EL (cell line): Measurements from ENCODE around the gene GLT8D2.
A peak's percentile ranks its signal among the peaks of the same experiment; 100 is the strongest.

Experiments used
- DNase-seq: peaks from one replicate; pipeline ENCODE4 v3.0.0-alpha.2; 2016

The GLT8D2 gene, protein sequence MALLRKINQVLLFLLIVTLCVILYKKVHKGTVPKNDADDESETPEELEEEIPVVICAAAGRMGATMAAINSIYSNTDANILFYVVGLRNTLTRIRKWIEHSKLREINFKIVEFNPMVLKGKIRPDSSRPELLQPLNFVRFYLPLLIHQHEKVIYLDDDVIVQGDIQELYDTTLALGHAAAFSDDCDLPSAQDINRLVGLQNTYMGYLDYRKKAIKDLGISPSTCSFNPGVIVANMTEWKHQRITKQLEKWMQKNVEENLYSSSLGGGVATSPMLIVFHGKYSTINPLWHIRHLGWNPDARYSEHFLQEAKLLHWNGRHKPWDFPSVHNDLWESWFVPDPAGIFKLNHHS

DNA sequence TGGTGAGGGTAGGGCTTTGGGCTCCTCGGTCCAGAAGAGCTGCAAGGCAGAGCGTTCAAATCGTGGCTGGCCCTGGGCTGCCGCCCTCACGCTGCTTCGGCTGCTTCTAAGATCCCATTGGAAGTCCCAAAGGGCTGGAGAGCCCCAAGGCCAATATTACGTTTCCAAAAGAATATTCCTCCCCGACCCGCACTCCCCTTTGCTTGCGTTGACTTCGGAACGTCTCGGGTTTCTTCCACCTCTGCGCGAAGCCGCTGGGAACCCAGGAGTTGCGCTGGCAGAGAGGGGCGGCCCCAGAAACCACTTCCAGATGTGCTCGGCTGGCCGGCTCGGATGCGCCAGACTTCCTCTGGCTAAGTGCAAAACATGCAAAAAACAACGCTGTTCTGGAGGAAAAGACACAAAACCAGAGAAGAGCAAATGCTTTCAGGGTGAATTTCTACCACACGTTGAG, at the start of gene GLT8D2:
GLT8D2 (minus strand) TSS at position 285 of the 454 bp plus-strand sequence. CDS start 30,539 bp downstream, outside the sequence.
- peak; percentile 78 for DNase-seq

DNA sequence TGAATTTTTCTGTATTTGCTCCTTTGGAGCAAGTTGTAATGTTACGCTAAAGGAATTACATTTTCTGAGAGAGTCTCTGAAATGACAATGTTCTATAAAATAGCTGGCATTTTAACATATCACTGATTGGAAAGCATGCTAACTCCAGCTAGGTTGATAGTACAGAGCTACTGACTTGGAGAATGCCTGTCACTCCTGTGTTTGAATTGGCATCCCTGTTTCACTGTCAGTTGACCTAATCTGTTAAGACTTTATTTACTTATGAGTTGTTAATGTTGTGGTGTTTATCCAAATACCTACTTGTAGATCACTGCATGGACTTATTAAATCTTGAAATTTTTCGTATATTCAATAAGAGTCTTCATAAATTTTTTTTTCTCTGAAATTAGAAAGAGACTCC, 48.0 kb upstream of the GLT8D2 start:
- no peak for DNase-seq

DNA sequence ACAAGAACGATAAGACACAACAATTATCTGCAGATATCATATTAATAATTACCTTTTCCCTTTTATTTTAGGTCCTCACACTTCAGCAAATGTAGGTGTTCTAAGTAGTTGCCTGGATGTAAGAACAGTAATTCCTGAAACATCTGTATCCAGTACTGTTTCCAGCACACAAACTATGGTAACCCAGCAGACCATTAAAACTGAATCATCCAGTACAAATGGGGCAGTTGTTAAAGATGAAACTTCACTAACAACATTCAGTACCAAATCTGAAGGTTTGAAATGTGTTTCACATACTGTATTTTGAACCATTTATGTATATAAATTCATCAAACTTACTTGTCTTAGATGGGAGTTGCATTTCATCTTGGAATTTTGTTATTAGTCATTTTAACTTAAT, 45.3 kb upstream of the GLT8D2 start:
- DNase-seq = no peak

DNA sequence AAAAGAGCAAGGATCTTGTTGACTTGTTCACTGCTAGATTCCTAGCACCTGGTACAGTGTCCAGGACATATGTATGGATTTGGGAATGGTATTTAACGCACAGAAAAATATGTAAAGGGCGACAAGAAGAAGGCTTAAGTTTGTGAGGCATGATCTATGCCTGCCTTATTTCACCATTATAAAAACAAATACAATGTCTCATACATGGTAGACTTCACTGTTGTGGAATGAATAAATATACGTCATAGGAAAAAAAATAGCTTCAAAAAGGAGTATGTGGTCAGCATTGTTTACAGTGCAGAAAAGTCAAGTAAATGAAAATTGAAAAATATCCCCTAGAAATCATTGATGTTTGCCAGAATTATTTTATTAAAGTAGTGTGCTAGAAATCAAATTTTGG, 44.3 kb upstream of the GLT8D2 start:
- peak; percentile 34 for DNase-seq

DNA sequence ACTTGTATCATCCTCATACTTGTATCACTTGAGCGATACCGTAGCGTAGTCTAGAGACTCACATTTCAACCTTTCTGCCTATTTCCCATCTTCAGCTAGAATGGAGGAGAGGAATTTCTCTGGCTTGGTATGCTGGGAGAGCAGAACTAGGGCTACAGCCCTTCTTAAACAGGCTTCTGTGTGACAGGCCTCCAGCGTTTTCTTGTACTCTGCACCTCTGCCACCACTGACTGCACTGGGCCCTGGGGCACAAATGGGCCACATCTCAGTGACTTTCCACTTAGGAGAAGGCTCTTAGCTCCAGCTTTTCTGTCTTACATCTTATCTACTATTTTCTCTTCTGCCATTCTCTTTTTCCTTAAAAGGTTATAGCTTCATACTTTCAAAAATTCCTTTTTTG, 41.1 kb upstream of the GLT8D2 start:
- no peak for DNase-seq

DNA sequence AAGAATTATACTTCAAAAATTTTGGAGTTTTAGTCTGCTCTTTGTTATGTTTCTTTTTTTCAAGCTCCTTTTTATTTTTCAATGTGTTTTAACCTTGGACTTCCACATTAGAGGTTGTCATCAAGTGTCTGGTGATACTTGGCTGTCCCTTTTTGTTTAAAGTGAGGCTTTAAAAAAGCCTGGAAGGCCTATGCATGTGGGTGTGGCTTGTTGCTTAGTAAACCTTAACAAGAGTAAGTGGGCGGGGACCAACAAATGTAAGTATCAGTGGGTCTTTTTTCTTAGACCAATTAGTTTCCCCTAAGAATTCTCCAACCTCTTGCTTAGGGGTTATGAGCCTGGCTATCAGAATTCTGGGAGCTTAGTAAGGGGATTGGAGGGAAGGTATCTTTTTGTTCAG, 40.7 kb upstream of the GLT8D2 start:
- no peak for DNase-seq

DNA sequence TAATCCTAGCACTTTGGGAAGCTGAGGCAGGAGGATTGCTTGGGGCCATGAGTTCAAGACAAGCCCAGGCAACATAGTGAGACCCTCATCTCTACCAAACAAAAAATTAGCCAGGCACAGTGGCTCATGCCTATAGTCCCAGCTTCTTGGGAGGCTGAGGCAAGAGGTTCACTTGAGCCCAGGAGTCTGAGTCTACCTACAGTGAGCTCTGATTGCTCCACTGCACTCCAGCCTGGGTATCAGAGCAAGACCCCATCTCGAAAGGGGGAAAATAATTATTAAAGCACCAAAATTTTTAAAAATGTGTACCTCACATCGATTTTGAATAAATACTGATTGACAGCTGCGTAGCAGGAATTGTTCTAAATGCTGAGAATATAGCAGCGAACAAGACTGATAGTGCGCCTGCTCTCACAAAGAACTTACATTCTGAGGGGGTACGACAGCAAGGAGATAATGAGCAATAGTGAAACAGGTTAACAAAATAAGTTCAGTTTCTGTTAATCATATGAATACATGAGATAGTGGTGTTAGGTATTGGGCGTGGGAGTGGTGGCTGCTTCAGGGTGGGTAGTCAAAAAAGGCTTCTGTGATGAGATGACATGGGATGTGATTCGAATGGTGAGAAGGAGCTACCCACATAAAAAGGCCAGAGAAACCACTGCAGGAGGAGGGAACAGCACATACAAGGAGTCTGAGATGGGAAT, 33.9 kb upstream of the GLT8D2 start:
- DNase-seq = no peak

DNA sequence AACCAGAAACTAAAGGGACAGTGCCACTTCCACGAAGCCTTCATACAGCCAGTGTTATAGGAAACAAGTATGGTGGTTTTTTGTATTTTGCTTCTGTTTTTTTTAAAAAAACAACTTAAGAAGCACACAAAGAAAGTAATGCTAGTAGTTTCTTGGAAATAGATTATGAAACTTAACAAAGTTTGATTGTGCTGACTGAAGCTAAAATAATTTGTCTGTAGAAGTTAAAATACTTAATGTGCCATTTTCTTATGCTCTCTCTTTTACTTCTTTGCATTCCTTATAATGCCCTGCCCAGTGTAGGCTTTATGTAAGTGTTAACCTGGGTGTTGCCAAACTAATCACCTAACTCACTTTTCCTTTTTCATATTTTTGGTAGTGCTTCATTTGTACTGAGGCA, 30.8 kb upstream of the GLT8D2 start:
- no peak for DNase-seq

DNA sequence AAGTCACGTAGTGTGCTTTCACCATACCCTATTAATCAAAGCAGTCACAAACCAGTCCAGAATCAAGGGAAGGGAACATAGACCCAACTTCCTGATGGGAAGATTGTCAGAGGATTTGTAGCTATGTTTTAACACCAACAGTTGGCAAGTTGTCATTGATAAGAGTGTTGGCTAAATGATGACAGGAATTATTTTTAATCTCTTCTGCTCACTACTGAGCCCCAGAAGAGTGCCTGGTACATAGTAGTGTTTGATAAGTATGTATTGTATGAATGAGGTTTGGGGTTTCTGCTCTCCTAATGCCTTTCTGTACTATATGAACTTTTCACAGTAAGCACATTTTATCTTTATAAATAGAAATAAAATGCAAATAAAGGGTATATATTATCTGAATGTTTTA, 29.0 kb upstream of the GLT8D2 start:
- DNase-seq = no peak

DNA sequence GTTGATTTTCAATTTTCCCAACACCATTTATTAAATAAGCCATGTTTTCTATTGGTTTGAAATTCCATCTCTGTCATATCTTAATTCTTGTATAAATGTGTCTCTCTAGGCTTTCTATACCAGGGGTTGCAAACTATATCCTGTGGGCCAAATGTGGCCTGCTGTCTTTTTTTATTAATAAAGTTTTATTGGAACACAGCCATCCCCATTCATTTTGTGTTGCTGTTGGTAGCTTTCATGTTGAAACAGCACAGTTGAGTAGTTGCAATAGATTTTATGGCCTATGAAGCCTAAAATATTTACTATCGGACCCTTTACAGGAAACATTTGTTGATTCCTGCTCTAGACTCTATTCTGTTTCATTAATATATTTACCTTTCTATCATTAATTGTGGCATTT, 23.7 kb upstream of the GLT8D2 start:
- DNase-seq = no peak

DNA sequence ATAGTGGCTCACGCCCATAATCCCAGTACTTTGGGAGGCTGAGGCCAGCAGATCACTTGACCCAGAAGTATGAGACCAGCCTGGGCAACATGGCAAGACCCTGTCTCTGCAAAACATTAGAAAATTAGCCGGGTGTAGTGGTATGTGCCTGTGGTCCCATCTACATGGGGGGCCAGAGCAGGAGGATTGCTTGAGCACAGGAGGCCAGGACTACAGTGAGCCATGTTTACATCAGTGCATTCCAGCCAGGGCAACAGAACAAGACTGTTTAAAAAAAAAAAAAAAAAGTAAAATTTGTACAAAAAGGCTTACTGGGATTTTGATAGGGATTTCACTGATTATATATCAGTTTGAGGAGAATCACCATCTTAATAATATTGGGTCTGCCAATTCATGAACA, 22.1 kb upstream of the GLT8D2 start:
- DNase-seq = no peak

DNA sequence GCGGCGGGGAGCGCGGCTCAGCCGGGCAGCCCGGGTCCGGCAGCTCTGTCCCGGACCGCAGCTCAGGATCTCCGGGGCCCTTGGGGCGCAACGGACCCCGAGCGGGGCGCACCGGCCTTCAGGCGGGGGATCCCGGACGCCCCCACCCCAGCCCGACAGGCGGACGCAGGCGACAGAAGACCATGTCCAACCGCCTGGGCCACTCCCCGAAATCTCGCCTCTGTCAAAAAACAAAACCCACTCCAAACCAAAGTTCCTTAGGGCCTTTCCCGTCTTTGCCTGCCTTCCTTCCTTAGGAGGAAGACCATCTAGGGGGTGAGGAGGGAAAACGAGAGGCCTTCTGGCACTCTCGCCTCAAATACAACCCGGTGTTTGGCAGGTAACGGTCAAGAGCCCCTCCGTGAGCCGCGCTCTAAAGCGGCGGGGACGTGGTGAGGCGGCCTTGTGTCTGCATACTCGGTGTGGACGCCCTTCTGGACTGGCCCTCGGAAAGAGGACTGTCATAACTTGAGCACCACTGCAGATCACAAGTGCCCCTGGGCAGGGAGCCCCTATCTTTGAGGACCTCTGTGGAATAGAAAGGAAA, 14.9 kb upstream of the GLT8D2 start:
- DNase-seq = peak; percentile 28

DNA sequence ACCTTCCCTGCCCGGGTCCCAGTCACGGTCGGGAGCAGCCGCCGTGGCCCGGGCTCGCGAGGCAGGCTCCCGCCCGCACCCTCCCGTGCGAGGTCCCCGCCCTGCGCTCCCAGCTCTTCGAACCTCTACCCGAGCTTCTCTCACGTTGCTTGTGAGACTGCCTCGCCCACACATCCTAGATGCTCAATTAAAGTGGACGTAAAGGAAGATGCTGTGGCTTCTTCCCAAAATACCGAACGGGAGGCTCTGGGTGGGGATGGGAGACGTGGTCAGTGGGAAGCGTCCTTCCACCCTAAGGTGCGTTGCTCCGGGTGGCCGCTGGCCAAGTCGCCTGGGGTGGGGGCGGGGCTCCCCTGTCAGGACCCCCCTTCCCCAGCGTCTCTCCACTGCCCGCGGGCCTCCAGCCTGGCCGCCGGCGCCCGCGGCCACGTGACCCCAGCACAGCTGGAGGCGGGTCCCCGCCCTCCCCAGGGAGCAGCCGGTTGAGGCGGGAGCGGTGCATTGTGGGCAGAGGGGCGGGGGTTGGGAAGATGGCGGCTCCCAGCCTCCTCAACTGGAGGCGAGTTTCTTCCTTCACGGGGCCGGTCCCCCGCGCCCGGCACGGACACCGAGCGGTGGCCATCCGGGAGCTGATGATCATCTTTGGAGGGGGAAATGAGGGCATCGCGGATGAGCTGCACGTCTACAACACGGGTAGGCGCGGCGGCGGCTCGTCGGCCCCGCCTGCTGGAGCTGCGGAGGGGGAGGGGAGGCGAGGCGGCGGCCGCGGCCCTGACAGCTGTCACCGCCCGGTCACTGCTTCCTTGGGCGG, 14.2 kb upstream of the GLT8D2 start, which contains the start of gene HCFC2:
HCFC2 (plus strand) TSS at position 501 of the 811 bp plus-strand sequence; CDS start at position 531, 30 bp downstream.
- DNase-seq = peak; percentile 90

DNA sequence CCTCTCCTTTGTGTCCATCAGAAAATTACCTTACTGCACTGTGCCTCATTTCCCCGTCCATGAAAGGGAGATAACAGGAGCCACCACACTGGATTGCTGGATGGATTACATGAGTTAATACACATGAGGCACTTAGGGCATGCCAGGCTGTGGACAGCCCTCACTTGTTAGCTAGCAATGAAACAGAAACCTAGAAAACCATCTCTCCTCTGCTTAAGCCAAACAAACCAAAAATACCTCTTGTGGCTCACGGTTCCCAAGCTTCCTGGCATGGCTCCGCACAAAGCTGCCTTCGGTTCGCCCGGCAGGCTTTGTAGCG, 13.7 kb upstream of the GLT8D2 start:
- DNase-seq = no peak

DNA sequence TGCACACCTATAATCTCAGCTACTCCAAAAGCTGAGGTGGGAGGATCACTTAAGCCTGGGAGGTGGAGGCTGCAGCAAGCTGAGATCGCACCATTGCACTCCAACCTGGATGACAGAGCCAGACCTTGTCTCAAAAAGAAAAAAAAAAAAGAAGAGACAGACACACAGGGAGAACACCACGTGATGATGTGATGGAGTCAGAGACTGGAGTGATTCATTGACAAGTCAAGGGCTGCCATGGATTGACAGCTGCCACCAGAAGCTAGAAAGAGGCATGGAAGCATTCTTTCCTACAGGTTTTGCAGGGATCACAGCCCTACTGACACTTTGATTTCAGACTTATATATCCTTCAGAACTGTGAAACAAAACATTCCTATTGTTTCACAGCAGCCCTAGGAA, 10.8 kb upstream of the GLT8D2 start:
- no peak for DNase-seq

DNA sequence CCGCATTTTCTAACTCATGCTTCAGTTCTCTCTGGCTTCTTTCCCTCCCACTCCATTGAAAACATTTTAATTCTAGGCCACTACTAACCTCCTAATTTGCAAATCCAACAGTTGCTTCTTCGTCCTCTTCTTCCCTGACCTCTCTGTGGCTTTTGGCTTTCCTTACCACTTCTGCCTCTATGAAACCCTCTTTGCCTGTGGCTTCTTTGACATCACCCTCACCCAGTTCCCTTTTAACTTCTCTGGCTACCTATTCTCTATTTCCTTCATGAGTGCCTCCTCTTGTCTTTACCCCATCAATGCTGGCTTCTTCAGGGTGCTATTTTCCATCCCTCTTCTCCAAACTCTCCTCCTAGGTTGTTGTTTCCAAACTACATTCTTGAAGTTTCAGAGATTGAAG, 10.0 kb upstream of the GLT8D2 start:
- no peak for DNase-seq

DNA sequence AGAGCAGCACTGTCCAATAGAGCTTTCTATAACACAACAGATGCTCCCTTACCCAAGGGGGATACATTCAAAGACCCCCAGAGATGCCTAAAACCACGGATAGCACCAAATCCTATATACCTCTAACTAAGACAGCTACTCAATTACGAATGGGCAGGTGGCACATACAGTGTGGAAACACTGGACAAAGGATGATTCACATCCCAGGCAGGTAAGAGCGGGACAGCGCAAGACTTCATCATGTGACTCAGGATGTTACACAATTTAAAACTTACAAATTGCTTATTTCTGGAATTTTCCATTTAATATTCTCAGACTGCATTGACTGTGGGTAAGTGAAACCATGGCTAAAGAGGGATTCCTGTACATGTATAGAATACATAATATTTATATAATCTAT, 8.8 kb upstream of the GLT8D2 start:
- no peak for DNase-seq

DNA sequence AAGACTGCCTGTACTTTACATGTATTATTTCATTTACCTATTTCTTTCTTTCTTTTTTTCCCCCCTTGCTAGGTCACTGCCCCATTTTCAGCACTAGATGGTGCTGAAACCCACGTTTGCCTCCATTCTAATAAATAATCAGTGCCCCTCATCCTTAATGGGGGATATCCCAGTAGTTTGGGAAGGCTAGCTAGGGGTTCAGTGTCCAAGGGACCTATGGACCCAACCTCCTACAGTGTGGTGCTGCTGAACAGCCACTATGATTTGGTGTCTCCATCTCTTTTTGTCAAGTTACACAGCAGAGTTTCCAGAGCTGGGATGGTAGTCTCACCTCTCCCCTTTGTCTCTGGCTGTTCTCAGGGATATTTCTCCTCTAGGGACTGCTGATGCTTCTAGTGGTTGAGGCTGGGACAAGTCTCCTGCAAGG, 7.8 kb upstream of the GLT8D2 start:
- peak; percentile 36 for DNase-seq

DNA sequence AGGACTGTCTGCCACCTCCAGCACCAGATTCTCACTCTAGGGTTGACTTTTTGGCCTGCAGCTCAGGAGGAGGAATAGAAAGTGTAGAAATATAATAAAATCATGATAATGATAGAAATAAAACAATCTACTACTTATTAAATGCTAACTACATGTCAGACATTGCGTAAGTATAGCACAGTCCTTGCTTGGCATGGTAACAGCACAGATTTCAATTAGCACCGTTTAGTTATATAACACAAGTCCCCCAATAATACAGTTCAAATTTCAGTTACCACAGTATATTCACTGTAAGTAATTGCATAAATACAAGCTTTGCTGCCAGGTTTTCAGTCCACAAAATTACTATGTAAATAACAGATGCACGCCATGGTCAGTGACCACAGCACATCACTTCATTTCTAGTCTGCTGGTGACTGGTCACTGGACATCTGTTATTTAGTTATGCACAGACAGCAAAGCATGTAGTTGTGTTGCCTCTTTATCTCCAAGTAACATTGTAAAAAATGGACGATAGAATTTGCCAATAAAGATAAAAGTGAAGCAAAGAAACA, 6.5 kb upstream of the GLT8D2 start:
- no peak for DNase-seq

DNA sequence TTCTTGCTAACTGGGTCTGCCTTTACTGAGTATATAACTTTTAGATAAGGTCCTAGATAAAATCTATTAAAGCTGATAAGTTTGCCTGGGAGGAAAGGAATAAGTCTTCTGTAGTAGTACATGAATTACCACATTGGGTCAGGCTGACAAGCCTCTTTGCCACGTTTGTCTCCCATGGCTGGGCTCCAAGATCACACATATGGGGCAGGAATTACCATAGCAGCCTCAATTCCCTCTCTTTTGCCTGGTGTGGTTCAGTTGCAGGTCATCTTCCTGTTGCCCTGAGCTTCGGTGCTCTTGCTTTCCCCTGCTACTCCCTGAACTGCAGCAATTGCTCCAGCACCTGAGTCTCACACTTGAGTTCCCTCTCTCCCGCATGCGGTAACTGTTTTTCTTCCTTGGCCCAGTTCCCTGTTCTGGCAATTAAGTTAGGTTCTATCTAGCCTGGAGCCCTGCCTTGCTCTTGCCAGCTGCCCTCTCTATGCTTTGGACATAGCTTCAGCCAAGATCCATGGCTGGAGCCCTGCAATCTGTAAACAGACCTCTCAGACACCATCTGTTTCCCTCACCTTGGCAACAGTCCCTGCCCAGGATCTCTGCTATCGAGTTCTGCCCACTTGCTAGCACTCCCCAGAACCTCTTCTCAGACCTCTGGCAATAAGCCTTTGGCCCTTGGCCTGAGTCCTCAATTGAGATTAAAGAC, 5.8 kb upstream of the GLT8D2 start:
- DNase-seq = peak; percentile 19

DNA sequence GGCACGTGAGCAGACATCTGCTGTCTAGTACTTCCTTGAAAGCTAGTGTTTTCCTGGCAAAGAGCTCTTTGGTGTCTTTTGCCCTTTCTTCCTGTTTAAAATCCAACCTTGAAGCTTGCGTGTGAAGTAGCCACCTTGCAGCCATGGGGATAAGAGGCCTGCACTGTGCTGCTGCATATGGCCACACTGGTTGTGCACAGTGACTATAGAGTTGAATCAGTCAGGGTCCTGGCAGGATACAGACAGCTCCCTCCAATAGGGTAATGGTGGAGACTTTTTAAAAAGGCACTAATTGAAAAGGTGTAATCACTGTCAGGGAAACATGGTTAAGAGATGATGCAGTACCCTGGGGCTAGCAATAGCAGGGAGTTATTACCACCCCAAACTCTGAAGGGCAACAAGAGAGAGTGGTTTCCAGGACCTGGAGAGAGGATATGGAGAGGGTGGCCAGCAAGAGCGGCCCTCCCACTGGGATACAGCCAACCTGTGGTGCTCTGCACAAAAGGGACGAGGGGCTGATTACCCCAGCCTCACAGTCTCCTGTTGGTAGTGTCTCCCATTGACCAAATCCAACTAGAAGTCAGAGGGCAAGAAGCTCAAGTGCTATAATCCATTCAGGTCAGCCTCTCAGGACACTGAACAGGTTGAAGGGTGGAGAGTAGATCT, 4.8 kb upstream of the GLT8D2 start:
- no peak for DNase-seq

DNA sequence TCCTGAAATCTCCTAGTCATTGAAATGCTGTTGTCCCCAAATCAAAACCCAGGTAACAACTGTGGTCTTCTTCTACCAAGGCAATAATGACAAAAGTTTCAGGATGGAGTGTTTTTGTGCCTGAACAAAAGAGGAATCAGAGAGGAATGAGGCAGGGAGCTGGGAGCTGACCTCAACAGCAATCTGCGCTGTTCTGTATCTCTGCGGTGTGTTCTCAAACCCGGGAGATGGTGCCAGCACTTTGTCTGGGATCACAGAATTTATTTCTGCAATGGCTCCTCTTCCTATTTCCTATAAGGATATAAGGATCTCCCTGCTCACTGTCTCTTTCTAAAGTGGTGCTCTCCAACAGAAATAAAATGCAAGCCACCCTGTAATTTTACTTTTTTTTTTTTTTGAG, 449 bp upstream of the GLT8D2 start:
- peak; percentile 23 for DNase-seq
